GM10248 (cell line): ENCODE results near the gene AKR1C2.

Experiments
- CTCF ChIA-PET: fragments of 300-600 bp; sonication (Branson Sonifier 250); formaldehyde crosslinking; extraction: SDS; loops from one replicate; lab custom pipeline; 2021; ENCODE audit warnings: antibody characterized with exemption; lab: Yijun Ruan, JAX
- POLR2A ChIA-PET: fragments of 350-650 bp; sonication (Branson Sonifier 250); formaldehyde crosslinking; extraction: SDS; loops from one replicate; lab custom pipeline; 2020; ENCODE audit warnings: antibody characterized with exemption; lab: Yijun Ruan, JAX
- DNase-seq: peaks from one replicate; pipeline ENCODE4 v3.0.0; 2012; ENCODE audit errors: extremely low spot score
- CTCF ChIP-seq: IDR thresholded peaks from 2 replicates; pipeline ENCODE4 v1.5.1; 2012; ENCODE audit warnings: mild to moderate bottlenecking, low read depth; ENCODE audit errors: extremely low read depth, missing control alignments, control extremely low read depth

AKR1C2 gene

GRCh38 chr10:4984223-4984622 is 19.4 kb downstream of the AKR1C2 start:
- CTCF ChIA-PET = interaction anchor here (1.7 to 5.0 kb wide), 2 partner anchors 134 to 169 kb away, joined by 4 to 52 read pairs; no protein-coding TSS in a partner anchor
- no peak for DNase-seq
- TF ChIP-seq CTCF = no peak
- POLR2A ChIA-PET = interaction anchor here (0.6 kb wide), 1 partner anchor 598 kb away, joined by 6 read pairs; no protein-coding TSS in a partner anchor

GRCh38 chr10:4983615-4984216 is 19.9 kb downstream of the AKR1C2 start:
- ChIA-PET POLR2A (interaction anchor here (0.6 kb wide), 1 partner anchor 599 kb away, joined by 6 read pairs; no protein-coding TSS in a partner anchor), CTCF (interaction anchor here (1.7 to 5.0 kb wide), 3 partner anchors 134 to 169 kb away, joined by 4 to 52 read pairs (median 13); no protein-coding TSS in a partner anchor)
- no peak for DNase-seq
- no peak for TF ChIP-seq CTCF

GRCh38 chr10:4982764-4983226 is 20.9 kb downstream of the AKR1C2 start:
- ChIA-PET POLR2A (interaction anchor here (0.6 kb wide), 1 partner anchor 1753 kb away, joined by 3 read pairs; no protein-coding TSS in a partner anchor), CTCF (interaction anchor here (1.5 to 5.0 kb wide), 3 partner anchors 34 to 168 kb away, joined by 3 to 52 read pairs (median 13); no protein-coding TSS in a partner anchor)
- no peak for TF ChIP-seq CTCF
- no peak for DNase-seq

GRCh38 chr10:4981722-4982471 is 21.8 kb downstream of the AKR1C2 start:
- peak; percentile 53 for TF ChIP-seq CTCF
- CTCF ChIA-PET = interaction anchor here (0.8 to 5.0 kb wide), 5 partner anchors 16 to 167 kb away, joined by 3 to 52 read pairs (median 3); no protein-coding TSS in a partner anchor
- POLR2A ChIA-PET = no interaction called here
- peak; percentile 20 for DNase-seq

GRCh38 chr10:4980793-4981192 is 22.9 kb downstream of the AKR1C2 start:
- CTCF ChIA-PET = interaction anchor here (1.5 kb wide), 1 partner anchor 142 kb away, joined by 3 read pairs; no protein-coding TSS in a partner anchor
- POLR2A ChIA-PET = no interaction called here

More at GRCh38 chr10:4980793-4981192, 22.9 kb downstream of the AKR1C2 start:
- TF ChIP-seq CTCF = no peak
- no peak for DNase-seq
